GM12874 (cell line): ENCODE results near the gene HSPG2.
"Not testable (repeated sequence)": the region's sequence is repeated elsewhere in the genome, so short reads cannot be mapped to it uniquely, and the experiment has no call there.

Experiments used
- CTCF ChIP-seq: IDR thresholded peaks from 2 replicates; pipeline ENCODE4 v1.5.1; 2011; ENCODE audit warnings: low read depth, mild to moderate bottlenecking, control low read depth, low read length, moderate library complexity; ENCODE audit not compliant: insufficient read depth

The HSPG2 gene

GRCh38 chr1:21937034-21937371 lies at the start of gene HSPG2:
TSS of gene HSPG2 (minus strand) at chr1:21937310. CDS start at chr1:21937217, 93 bp downstream.
- no peak for TF ChIP-seq CTCF

- peak; percentile 13; the same call in 1 of the 2 replicates for TF ChIP-seq CTCF
These were observed 43.6 kb upstream of the HSPG2 start for GRCh38 chr1:21980515-21981220.

GRCh38 chr1:21976703-21977239 lies 39.7 kb upstream of the HSPG2 start, which contains the start of gene CELA3B:
TSS of gene CELA3B (plus strand) at chr1:21977022. CDS start at chr1:21977040, 18 bp downstream.
- TF ChIP-seq CTCF: not testable (repeated sequence)

GRCh38 chr1:21966247-21967000 lies 29.3 kb upstream of the HSPG2 start:
- no peak for TF ChIP-seq CTCF

- TF ChIP-seq CTCF: peak; percentile 84
These were observed 26.5 kb upstream of the HSPG2 start for GRCh38 chr1:21963477-21964217.

GRCh38 chr1:21961799-21962198 lies 24.7 kb upstream of the HSPG2 start:
- TF ChIP-seq CTCF: no peak

- no peak for TF ChIP-seq CTCF
These were observed 24.2 kb upstream of the HSPG2 start for GRCh38 chr1:21961337-21961736.
